ENCODE data around the gene ROGDI. TPM values are rescaled to one million over a fixed set of nuclear protein-coding genes. Genes with fewer than 3 reads are reported as not detected.

The ROGDI gene
- polyA plus RNA-seq, 2 of the 4 experiments (the other 2 are of a cell fraction): 7.2 to 15.1 TPM

- no peak for TF ChIP-seq NPAS2 (CRISPR knock-in tag; IDR thresholded peaks at IDR 0.05; ENCODE audit: borderline replicate concordance)
These were observed 53.6 kb downstream of the ROGDI start (continued) for GRCh38 chr16:4748682-4749411.

DNA sequence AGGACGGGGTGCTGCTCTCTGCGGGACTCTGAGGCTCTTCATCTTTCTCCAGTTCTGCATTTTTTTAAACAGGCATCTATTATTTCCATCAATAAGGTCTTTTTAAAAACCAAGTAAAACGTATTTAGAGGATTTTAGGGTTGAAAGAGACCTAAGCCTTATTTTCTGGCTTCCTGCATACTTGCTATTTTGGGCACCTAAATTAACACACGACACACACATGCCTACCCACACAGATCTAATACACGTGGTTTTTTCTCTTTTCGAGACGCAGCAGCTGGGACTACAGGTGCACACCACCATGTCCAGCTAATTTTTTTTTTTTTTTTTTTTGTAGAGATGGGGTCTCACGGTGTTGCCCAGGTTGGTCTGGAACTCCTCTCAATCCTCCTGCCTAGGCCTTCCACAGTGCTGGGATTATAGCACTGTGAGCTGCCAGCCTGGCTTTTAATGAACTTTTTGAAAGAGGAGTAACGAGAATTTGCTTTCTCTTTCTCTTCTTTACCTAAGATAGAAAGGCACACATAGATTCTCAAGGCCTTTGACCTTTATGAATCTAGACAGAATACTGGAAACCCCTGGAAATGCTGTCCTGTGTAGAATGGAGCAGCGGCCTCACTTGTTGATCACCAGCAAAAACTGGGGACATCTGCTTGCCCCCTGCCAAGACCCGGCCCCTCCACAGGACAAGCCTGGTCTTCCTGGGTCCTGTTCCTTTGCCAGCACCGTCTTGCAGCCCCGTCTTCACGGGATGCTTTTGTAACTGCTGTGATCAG is 54.3 kb downstream of the ROGDI start:
- no peaks in the 10 kb centered on the region for H3K9me3 ChIP-seq
- TF ChIP-seq HDAC2 (IDR thresholded peaks at IDR 0.05) (no peak), FOSB (CRISPR knock-in tag; IDR thresholded peaks at IDR 0.05) (no peak), ZFP36 (IDR thresholded peaks at IDR 0.05; ENCODE audit: borderline replicate concordance, partially characterized antibody) (no peak), PHF8 (IDR thresholded peaks at IDR 0.05; ENCODE audit: borderline replicate concordance, low read depth) (no peak), RCOR1 (IDR thresholded peaks at IDR 0.05; ENCODE audit: low read depth, low read length) (no peak), NPAS2 (CRISPR knock-in tag; IDR thresholded peaks at IDR 0.05; ENCODE audit: borderline replicate concordance) (no peak), RAD21 (conservative IDR thresholded peaks at IDR 0.05 in 1 of 2, IDR thresholded peaks at IDR 0.05 in 1 of 2) (no peak), ATOH8 (CRISPR knock-in tag; IDR thresholded peaks at IDR 0.05; ENCODE audit: low read depth) (no peak), CHD4 (IDR thresholded peaks at IDR 0.05; ENCODE audit: borderline replicate concordance) (no peak), MAZ (IDR thresholded peaks at IDR 0.05; ENCODE audit: borderline replicate concordance, low read depth, low read length) (no peak), EHF (CRISPR knock-in tag; IDR thresholded peaks at IDR 0.05) (no peak), CHD2 (IDR thresholded peaks at IDR 0.05; ENCODE audit: low read length, partially characterized antibody) (no peak), KDM5A (IDR thresholded peaks at IDR 0.05) (no peak), FOSL2 (IDR thresholded peaks at IDR 0.05) (no peak), FOSL2 (CRISPR knock-in tag; IDR thresholded peaks at IDR 0.05) (no peak)
- TF ChIP-seq, protein P1, sequence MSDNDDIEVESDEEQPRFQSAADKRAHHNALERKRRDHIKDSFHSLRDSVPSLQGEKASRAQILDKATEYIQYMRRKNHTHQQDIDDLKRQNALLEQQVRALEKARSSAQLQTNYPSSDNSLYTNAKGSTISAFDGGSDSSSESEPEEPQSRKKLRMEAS (IDR thresholded peaks at IDR 0.05): no peak
- H3K4me2 ChIP-seq: no peak overlapping the region
- CTCF ChIA-PET: interaction anchor here (1.3 to 1.6 kb wide), 2 partner anchors 8 to 21 kb away, joined by 3 to 5 read pairs; no protein-coding TSS in a partner anchor
- WGBS (ENCODE audit: missing lambda C conversion rate): 88% methylated on average over 14 of the region's 14 CpGs
- FAIRE-seq: no peak
- POLR2A ChIA-PET: interaction anchor here (0.7 to 1.5 kb wide), 2 partner anchors 13 to 21 kb away, joined by 3 to 7 read pairs; partner anchors contain the start of gene DNAAF8
- no peak overlapping the region for H3K27ac ChIP-seq
- no peak overlapping the region for H3K4me3 ChIP-seq
- DNase-seq (ENCODE audit: low read depth in 1 of 2, low spot score in 1 of 2): no peak
- ATAC-seq: no peak
- H3K4me1 ChIP-seq: no peaks in the 10 kb centered on the region

- H3K4me3 ChIP-seq: no peak overlapping the region
- 84% methylated on average over 7 of the region's 15 CpGs for WGBS (ENCODE audit: missing lambda C conversion rate)
These were observed 55.4 kb downstream of the ROGDI start for GRCh38 chr16:4746991-4747574.

More at GRCh38 chr16:4746991-4747574, 55.4 kb downstream of the ROGDI start:
- ChIA-PET POLR2A (interaction anchor here (0.7 to 1.5 kb wide), 2 partner anchors 12 to 22 kb away, joined by 3 to 7 read pairs; partner anchors contain the start of gene DNAAF8), CTCF (interaction anchor here (1.0 to 1.6 kb wide), 3 partner anchors 9 to 208 kb away, joined by 3 to 5 read pairs (median 3); no protein-coding TSS in a partner anchor)
- Histone ChIP-seq H3K27ac (no peak overlapping the region), H3K4me1 (no peaks in the 10 kb centered on the region), H3K4me2 (no peak overlapping the region), H3K9me3 (no peaks in the 10 kb centered on the region)
- ATAC-seq: no peak
- DNase-seq (ENCODE audit: low read depth in 1 of 2, low spot score in 1 of 2): no peak
- FAIRE-seq: no peak
- TF ChIP-seq JUN (IDR thresholded peaks at IDR 0.05) (no peak), BCL3 (IDR thresholded peaks at IDR 0.05) (no peak), ZFP36 (IDR thresholded peaks at IDR 0.05; ENCODE audit: borderline replicate concordance, partially characterized antibody) (no peak), HEYL (CRISPR knock-in tag; IDR thresholded peaks at IDR 0.05) (no peak), KDM5A (IDR thresholded peaks at IDR 0.05) (no peak), GATA3 (IDR thresholded peaks at IDR 0.05; ENCODE audit: borderline replicate concordance) (no peak), CEBPB (IDR thresholded peaks at IDR 0.05) (no peak)
- TF ChIP-seq, protein P2, sequence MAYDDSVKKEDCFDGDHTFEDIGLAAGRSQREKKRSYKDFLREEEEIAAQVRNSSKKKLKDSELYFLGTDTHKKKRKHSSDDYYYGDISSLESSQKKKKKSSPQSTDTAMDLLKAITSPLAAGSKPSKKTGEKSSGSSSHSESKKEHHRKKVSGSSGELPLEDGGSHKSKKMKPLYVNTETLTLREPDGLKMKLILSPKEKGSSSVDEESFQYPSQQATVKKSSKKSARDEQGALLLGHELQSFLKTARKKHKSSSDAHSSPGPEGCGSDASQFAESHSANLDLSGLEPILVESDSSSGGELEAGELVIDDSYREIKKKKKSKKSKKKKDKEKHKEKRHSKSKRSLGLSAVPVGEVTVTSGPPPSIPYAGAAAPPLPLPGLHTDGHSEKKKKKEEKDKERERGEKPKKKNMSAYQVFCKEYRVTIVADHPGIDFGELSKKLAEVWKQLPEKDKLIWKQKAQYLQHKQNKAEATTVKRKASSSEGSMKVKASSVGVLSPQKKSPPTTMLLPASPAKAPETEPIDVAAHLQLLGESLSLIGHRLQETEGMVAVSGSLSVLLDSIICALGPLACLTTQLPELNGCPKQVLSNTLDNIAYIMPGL (CRISPR knock-in tag; IDR thresholded peaks at IDR 0.05; ENCODE audit: borderline replicate concordance): no peak

Measured in A549 (cell line).